ENCODE data around the gene OARD1. TPM values are rescaled to one million over a fixed set of nuclear protein-coding genes. Genes with fewer than 3 reads are reported as not detected.

The OARD1 gene
- total RNA-seq = 8.2 and 24.3 TPM in 2 replicates

DNA sequence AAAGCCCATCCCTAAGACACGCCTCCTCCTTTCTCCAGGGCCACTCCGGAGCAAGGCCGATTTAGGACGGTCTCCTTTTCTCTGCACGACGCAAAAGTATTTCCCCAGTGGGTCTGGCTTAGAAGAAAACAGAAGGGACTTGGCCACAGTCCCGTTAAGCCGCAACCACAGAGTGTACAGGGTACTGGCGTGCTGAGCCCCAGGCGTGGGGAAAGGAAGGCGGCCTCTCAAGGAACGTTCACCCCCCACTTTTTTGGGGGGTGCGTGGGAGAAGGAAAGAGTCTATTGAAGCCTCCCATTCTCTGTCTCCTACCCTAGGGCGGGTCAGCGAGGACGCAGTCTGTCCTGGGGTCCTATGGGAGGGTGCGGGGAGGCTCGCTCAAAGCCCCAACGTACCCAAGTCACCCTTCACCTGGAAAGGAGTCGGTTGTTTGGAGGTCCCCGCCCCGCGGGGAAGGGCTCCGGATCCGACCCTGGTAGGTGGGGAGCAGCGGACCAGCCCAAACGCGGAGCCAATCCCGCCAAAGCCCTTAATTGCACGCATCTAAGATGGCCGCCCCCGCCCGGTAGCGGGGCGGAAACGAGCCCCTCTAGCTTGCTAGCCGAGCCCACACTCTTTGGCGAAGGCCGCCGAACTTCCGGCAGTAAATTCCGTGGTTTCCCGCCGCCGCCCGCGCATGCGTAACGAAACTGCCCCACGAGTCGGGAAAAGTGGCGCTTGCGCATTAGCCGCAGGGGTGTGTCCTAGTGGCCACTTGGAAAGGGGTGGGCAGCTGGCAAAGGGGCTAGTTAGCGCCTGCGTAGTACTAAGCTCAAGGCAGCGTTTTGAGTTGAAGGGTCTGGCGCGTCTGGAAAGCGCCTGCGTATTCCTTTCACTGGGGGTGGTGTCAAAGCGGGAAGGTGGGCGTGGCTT lies at the start of gene OARD1:
TSS of gene OARD1 (minus strand) at position 434 of the 913 bp plus-strand sequence. CDS start 722 bp downstream, outside the sequence.

GRCh38 chr6:41072836-41073202 lies 663 bp upstream of the OARD1 start, which contains the start of gene NFYA:
TSS of gene NFYA (plus strand) at chr6:41072974. CDS start at chr6:41079090, 6,116 bp downstream.

DNA sequence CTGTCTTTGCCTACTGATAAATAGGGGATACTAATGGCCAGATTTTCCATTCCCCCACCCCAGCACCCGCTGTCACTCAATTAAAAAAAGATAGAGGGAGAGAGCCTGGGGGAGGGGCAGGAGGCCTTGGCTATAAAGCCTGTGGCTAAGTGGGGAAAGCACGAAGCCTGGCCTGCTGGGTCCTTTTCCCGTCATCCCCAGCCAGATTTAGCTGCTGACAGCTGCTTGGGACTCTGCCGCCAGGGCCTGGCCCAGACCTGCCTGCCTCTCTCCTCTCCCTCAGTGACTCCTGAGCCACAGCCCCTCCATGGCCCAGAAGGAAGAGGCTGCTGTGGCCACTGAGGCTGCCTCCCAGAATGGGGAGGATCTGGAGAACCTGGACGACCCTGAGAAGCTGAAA lies 19.1 kb downstream of the OARD1 start, which contains the start of gene APOBEC2:
TSS of gene APOBEC2 (plus strand) at position 162 of the 400 bp plus-strand sequence. CDS start at position 308, 146 bp downstream.

GRCh38 chr6:41042226-41043055 lies 29.7 kb downstream of the OARD1 start, which contains the start of gene TSPO2:
TSS of gene TSPO2 (plus strand) at chr6:41042467. CDS start at chr6:41042986, 519 bp downstream.

GRCh38 chr6:41039060-41039998 lies 32.8 kb downstream of the OARD1 start, which contains the start of gene UNC5CL:
TSS of gene UNC5CL (minus strand) at chr6:41039221. CDS start at chr6:41035074, 4,147 bp downstream.

Other genes starting within 250 kb of the OARD1 start
- 0.22 and 0.39 TPM in 2 replicates for gene UNC5CL, start 33.1 kb downstream of the OARD1 start, total RNA-seq
- gene TSPO2, start 29.9 kb downstream of the OARD1 start, total RNA-seq = not detected in 2 replicates
- gene APOBEC2, start 19.2 kb downstream of the OARD1 start, total RNA-seq = not detected in 2 replicates
- gene NFYA, start 618 bp upstream of the OARD1 start, total RNA-seq = 14.2 and 23.6 TPM in 2 replicates
- gene TREML1, start 82.0 kb upstream of the OARD1 start, total RNA-seq = not detected in 2 replicates
- not detected in 2 replicates for gene TREM2, start 90.8 kb upstream of the OARD1 start, total RNA-seq
- not detected in 2 replicates for gene TREML2, start 128.8 kb upstream of the OARD1 start, total RNA-seq
- gene TREML4, start 156.0 kb upstream of the OARD1 start, total RNA-seq = not detected in 2 replicates
- gene TREM1, start 214.3 kb upstream of the OARD1 start, total RNA-seq = not detected in 2 replicates